NCI-H446 (cell line): ENCODE data around the gene PAQR6.
"Not testable (repeated sequence)": the region's sequence is repeated elsewhere in the genome, so short reads cannot be mapped to it uniquely, and the experiment has no call there.

Experiments
- DNase-seq, 2 experiments: peaks; one replicate each; lab custom pipeline; 2025; lab: John Stamatoyannopoulos, UW

PAQR6 gene

DNA sequence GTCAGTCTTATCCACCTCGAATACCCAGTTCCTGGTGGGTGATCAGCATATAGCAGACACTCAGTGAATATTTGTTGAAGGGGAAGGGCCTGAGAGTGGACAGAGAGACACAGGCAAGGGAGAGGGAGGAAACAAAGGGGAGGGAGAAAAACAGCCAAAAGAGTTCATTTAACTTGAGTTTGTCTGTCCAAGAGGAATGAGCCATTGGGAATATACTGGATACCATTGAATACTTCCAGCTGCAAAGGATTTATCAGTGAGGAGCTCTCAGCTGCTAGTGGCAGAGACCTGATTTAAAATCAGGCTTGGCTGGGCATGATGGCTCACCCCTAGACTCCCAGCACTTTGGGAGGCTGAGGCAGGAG, 17.4 kb downstream of the PAQR6 start:
- no peak for DNase-seq

GRCh38 chr1:156229809-156230472, 17.9 kb downstream of the PAQR6 start:
- no peak for DNase-seq

- no peak for DNase-seq
These were observed 19.4 kb downstream of the PAQR6 start for GRCh38 chr1:156228501-156228900.

- DNase-seq: no peak
These were observed 21.1 kb downstream of the PAQR6 start for GRCh38 chr1:156226782-156227181.

- no peak for DNase-seq
These were observed 21.7 kb downstream of the PAQR6 start for GRCh38 chr1:156226116-156226538.

DNA sequence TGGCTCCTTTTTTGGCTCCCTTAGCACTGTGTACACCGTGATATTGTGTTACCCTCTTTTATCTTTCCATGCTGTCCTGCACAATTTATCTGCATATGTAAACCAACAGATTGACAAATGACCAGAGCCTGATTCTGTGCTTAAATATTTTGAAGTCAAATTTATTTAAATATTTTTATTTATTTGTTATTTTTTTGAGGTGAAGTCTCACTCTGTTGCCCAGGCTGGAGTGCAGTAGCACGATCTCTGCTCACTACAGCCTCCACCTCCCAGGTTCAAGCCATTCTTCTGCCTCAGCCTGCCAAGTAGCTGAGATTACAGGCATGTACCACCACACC, 22.2 kb downstream of the PAQR6 start:
- DNase-seq: no peak

- DNase-seq: no peak
These were observed 25.7 kb downstream of the PAQR6 start for GRCh38 chr1:156221986-156222692.

- no peak for DNase-seq
These were observed 27.6 kb downstream of the PAQR6 start for GRCh38 chr1:156220226-156220625.

DNA sequence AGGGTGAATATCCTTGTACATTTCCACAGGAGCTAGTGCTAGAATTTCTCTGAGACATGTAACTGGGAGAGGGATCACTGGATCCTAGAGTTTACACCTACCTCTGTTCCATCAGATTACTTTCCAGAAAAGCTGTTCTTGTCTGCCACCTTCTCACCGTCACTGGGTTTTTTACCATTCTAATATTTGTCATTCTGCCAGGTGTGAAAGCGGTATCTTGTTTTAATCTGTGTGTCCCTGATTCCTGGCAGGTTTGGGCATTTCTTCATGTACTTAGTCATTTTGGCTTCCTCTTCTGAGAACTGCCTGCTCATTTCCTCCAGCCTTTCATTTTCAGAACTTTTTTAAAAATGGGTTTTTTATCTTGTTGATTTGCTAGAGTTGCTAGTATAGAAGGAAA, 30.0 kb downstream of the PAQR6 start:
- no peak for DNase-seq

DNA sequence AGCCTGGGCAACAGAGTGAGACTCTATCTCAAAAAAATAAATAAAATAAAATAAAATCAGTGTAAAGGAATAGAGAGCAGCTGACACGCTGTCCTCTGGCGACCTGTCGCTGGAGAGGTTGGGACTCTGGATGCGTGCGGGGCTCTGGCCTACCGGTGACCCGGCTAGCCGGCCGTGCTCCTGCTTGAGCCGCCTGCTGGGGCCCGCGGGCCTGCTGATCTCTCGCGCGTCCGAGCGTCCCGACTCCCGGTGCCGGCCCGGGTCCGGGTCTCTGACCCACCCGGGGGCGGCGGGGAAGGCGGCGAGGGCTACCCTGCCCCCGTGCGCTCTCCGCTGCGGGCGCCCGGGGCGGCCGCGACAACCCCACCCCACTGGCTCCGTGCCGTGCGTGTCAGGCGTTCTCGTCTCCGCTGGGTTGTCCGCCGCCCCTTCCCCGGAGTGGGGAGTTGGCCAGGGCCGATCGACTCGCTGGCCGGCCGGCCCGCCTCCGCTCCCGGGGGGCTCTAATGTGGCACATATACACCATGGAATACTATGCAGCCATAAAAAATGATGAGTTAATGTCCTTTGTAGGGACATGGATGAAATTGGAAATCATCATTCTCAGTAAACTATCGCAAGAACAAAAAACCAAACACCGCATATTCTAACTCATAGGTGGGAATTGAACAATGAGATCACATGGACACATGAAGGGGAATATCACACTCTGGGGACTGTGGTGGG, 31.3 kb downstream of the PAQR6 start:
- not testable (repeated sequence) for DNase-seq

DNA sequence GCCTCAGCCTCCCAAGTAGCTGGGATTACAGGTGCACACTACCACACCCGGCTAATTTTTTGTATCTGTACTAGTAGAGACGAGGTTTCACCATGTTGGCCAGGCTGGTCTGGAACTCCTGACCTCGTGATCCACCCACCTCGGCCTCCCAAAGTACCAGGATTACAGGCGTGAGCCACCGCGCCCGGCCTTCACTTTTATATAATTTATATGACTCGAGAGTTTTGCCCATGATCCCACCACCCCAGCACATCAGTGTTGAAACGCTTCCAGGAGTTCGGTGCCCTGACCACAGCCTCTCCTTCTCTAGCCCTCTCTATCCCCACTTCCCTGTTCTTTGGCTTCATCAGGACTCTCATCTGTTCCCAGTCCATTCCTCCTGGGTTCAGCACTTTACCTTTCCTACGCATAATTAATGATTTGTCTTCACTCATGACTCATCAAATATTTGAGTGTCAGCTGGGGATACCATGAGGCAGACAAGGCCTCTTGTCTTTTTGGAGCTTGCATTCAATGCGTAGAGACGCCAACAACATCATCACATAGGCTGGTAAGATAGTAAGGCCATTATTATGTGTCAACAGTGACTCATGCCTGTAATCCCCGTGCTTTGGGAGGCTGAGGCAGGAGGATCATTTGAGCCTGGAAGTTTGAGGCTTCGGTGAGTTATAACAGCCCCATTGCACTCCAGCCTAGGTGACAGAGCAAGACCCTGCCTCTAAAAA, 33.7 kb downstream of the PAQR6 start:
- no peak for DNase-seq

GRCh38 chr1:156213644-156213966, 34.3 kb downstream of the PAQR6 start:
- DNase-seq: no peak

DNA sequence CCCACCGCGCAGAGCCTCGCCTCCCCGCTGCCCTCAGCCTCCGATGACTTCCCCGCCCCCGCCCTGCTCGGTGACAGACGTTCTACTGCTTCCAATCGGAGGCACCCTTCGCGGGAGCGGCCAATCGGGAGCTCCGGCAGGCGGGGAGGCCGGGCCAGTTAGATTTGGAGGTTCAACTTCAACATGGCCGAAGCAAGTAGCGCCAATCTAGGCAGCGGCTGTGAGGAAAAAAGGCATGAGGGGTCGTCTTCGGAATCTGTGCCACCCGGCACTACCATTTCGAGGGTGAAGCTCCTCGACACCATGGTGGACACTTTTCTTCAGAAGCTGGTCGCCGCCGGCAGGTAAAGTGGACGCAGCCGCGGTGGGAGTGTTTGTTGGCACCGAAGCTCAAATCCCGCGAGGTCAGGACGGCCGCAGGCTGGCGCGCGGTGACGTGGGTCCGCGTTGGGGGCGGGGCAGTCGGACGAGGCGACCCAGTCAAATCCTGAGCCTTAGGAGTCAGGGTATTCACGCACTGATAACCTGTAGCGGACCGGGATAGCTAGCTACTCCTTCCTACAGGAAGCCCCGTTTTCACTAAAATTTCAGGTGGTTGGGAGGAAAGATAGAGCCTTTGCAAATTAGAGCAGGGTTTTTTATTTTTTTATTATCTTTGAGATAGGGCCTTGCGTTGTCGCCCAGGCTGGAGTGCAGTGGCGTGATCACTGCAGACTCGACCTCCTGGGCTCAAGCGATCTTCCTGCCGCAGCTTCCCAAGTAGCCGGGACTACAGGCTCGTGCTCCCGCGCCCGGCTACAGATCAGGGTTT, 34.8 kb downstream of the PAQR6 start, which contains the start of gene PMF1:
Gene PMF1 (plus strand): TSS at position 175 of the 811 bp plus-strand sequence. CDS start 9 bp downstream, at position 184.
- DNase-seq: peak; percentile 96 to 98

- DNase-seq: no peak
These were observed 35.7 kb downstream of the PAQR6 start for GRCh38 chr1:156212130-156212529.

DNA sequence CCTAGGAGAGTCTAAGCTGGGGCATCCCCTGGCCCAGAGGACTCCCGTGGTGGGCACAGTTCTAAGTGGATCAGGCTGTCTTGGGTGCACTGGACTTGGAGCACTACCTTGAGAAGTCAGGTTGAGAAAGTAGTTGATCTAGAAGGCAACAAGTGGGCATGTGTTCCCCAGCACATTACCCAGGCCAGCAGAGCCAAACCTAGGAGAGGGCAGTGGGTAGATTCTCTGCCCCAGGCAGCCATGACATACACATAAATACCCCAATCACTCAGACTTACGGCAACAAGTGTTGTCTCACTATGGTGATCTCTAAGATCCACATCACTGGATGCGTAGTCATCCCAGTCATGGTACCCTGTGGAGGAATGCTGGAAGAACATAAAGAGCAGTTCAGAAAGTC, 36.6 kb downstream of the PAQR6 start:
- no peak for DNase-seq

- no peak for DNase-seq
These were observed 43.2 kb downstream of the PAQR6 start for GRCh38 chr1:156204686-156205085.

DNA sequence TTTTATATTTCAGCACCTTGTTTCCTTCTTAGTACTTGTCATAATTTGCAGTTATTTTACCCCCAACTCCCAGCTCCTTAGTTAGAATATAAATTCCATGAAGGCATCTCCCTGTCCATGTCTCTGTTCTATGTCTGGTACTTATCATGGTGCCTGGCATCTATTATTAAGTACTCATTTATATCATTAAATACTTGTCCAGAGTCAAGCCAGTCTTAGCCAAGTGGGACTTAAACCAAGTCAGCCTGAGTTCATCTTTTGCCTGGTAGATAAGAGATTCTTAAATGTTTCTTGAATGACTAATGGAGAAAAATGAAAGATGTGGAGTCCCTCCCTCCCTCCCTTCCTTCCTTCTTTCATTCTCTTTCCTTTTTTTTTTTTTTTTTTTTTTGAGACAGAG, 44.5 kb downstream of the PAQR6 start:
- no peak for DNase-seq

- no peak for DNase-seq
These were observed 47.8 kb downstream of the PAQR6 start for GRCh38 chr1:156200044-156200443.

GRCh38 chr1:156198831-156199349, 49.0 kb downstream of the PAQR6 start:
- no peak for DNase-seq

DNA sequence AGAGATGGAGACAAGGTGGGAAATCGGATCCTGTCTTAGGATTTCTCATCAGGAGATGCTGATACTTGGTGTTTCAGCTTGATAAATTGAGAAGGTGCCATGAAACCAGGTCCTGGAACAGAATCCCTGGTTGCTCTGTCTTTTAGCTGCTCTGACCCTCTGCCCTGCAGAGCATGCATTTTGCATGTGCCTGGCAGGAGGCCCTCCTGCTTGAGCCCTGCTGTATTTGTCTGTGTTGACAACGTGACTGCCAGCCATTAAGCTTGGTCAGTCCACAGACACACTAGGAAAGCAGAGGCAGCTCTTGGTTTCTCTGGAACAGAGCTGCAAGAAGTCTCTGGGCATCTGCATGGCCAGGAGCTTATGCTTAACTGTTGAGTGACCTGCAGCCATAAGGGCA, 51.4 kb downstream of the PAQR6 start:
- DNase-seq: no peak

DNA sequence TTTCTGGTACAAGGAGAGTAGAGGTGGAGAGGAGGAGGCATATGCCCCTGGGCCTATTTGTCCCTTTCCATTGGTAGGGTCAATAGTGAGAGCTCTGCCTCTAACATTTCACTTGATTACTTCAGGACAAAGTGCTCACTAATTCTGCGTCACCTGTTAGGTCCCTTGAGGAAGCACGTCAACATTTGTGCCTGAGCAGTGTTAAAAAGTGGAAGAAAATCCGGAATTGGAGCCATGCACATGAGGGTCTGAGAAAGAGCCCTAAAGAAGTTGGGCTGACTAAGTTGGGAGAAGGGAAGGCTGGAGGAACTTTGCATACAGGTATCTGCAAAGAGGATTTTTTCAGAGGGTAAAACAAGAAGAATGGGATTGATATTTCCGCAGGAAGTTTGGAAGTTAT, 52.0 kb downstream of the PAQR6 start:
- DNase-seq: no peak

- no peak for DNase-seq
These were observed 53.6 kb downstream of the PAQR6 start for GRCh38 chr1:156194300-156194652.
